ENCODE data around the gene TMEM163.
A peak's percentile ranks its signal among the peaks of the same experiment; 100 is the strongest.

Gene TMEM163

DNA sequence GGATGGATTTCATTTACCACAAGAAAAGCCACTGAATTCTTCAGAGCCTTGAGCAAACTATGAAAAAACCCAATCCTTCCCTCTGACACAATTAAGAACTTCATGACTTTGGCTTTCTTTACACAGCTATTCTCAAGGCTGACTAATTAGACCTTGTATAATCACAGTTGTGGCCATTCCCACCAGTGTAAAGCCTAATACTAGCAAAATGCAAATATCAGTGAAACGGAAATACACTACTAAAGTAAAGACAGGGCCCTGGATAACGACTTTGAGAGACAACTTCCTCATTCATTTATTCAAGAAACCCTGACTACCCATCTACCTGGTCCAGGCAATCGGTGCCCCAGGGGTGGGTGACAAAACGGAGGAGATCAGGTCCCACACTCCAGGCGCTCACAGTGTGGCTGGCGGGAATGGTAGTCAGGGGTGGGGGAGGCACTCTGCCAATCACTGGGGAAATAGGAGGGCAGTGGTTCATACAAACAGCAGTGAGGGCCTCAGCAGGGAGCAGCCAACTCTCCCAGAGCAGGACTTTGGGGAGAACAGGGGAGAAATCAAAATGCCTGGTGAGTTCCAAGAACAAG is 28.1 kb downstream of the TMEM163 start:
- no peak for DNase-seq

- DNase-seq: no peak
Observed at GRCh38 chr2:134689315-134689714, 29.5 kb downstream of the TMEM163 start.

- DNase-seq: no peak
Observed at GRCh38 chr2:134685967-134686366, 32.8 kb downstream of the TMEM163 start.

DNA sequence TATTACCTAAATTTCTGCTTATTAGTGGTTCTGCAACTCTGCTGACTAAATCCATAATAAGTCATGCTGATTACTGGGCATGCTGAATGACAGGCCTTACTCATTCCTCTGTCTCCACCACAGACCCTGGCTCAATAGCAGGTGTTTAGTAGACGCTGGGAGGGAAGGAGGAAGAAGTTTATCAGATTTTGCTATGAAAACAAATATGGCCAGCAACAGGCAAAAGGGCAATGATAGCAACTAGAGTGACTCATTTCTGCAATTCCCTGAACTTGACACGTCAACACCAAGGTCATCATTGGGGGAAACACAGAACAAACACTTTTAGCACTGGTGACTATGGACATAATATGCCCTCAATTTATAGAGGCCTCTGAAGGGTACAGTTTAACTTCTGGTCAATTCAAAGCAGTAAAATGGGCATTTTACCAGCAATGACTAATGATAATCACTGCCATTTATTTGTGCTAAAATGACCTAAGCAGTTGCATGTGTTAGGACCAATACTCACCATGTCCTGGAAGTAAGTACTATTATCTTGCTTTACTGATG is 35.2 kb downstream of the TMEM163 start:
- no peak for DNase-seq

DNA sequence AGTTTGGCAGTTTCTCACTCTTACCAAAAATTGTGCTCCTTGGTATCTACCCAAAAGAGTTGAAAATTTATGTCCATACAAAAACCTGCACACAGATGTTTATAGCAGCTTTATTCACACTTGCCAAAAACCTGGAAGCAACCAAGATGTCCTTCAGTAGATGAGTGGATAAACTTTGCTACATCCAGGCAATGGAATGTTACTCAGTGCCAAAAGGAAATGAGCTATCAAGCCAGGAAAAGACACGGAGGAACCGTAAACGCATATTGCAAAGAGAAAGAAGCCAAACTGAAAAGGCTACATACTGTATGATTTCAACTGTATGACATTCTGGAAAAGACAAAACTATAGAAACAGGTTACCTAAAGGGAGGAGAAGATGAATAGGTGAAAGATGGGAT is 36.1 kb downstream of the TMEM163 start:
- DNase-seq: no peak

GRCh38 chr2:134681201-134681600 is 37.6 kb downstream of the TMEM163 start:
- DNase-seq: no peak

GRCh38 chr2:134679745-134680144 is 39.1 kb downstream of the TMEM163 start:
- DNase-seq: peak in 1 of 2 experiments; percentile 27

- DNase-seq: no peak
Observed at GRCh38 chr2:134679294-134679693, 39.5 kb downstream of the TMEM163 start.

- DNase-seq: no peak
Observed at GRCh38 chr2:134677856-134678756, 40.7 kb downstream of the TMEM163 start.

DNA sequence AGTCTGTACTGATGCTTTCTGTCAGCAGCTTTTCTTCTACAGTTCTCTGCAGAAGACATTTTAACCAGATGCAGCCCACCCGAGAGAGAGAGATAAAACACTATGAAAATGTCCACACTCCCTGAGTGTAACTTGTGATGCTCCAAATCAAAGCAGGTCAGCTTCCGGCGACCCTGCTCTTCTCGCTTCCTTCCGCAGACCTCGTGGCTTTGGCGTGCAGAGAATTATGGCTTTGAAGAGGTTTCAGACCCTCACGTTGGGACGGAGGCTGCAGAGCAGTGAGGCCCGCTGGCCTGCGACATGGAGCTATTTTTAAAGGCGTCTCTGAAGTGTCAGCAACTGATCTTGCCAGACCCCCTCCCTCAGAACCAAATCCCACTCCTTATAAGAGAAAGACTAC is 41.8 kb downstream of the TMEM163 start:
- DNase-seq: no peak

DNA sequence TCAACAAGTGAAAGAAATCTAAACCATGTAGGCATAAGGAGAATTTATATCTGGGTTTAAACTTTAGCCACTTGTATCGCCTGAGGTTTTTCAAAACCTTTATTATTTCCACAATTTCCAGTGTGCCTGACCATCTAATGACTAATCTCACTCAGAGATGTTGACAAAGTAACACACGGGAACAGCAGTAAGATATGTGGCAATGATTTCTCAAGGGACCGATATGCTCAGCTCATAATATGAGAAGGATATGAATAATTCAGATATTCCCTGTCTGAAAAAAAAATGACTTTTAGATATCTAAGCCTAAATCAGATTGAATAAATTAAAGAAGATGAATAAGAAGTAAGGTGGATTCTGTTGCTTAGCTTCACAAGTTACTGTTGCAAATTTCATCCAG is 43.5 kb downstream of the TMEM163 start:
- DNase-seq: no peak

GRCh38 chr2:134674687-134675086 is 44.1 kb downstream of the TMEM163 start:
- DNase-seq: no peak

GRCh38 chr2:134671513-134671912 is 47.3 kb downstream of the TMEM163 start:
- DNase-seq: no peak

DNA sequence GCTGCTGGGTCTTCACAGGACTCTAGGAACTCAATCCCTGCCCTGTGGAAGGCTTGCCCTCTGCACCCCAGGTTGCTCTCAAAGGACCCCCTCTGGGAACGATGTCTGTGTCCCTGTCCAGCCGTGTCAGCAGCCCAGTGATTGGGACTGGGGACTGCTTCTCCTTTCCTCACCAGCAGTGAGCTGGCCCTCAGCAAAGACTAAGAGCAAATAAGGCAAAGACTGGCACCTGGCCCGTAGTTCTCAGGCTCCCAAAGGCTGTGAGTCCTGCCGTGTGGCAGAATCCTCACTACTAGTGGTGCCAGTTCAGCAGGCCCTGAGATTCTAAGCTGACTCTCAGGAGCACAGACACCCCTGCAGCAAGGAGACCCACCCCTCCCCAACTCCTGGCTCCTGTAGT is 47.8 kb downstream of the TMEM163 start:
- no peak for DNase-seq

DNA sequence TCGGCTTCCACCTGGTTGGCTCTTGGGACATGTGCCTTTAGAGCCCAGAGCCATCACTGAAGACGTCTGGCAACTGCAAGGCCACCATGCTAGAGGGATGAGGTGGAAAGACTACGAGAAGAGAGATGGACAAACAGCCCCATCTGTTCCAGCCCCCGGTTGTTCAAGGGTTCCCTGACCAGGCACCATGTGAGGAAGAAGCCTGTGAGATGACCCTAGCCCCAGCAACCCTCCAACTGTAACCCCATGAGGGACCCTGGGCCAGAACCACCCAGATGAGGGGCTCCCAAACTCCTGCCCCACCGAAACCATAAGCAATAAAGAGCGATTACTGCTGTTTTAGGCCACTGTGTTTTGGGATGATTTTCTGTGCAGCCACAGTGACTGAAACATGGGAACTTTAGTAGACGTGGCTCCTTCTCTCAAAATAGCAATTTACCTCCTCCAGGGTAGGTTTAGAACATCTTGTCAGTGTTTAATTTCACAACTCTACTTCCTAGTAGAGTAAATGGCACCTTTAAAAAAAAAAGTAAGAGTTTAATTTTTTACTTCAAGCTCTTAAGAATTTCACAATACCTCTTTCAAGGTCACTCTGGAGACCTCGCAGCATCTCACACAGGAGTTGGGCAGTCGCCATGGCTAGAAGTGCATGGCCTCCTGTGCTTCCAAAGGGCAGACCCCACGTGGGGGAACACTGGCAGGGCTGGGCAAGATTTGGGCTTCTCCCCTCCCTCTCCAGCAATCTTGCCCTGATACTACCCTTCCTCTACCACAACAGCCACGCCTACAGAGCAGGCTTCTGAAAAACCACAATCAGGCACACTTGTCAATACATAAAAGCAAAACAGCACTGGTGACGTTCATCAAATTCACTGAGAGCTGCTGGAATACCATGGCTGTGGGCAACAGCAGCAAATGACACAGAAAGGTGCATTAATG is 48.8 kb downstream of the TMEM163 start:
- peak in 1 of 2 experiments; percentile 46 for DNase-seq

DNA sequence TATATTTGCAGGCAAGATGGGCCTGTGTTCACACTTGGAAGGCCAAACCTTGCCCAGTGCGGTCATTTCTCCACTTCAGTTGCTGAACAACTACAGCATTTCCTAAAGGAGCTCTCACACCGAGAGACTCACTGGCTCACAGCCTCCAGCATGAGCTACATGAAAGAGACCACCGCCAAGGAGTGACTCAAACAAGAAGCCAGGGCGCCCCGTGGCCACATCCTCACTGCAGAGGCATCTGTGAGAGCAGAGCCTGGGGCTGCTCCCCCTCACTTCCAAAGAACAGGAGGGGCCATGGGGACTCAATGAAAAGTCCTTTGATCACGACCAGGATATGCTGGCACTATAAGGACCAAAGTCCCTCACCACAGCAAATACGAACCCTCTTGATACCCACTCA is 50.0 kb downstream of the TMEM163 start:
- peak; percentile 73 to 82 for DNase-seq

GRCh38 chr2:134667541-134667940 is 51.3 kb downstream of the TMEM163 start:
- no peak for DNase-seq

DNA sequence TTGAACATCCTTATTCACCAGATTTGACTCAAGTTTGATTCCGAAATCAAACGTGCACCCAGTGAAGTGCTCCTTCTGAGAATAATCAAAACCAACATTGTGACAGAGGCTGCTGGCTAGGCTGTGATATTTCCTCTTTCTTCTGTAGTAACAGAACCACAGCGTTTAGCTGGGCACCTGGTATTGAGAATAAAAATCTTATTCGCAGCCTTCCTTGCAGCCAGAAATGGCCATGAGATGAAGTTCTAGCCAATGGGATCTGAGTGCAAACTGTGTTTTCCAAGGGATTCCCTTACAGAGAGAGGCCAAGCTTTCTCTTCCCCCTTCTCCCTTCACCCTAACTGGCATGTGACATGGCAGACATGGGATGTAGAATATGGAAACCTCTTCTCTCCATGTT is 51.7 kb downstream of the TMEM163 start:
- DNase-seq: no peak

- DNase-seq: no peak
Observed at GRCh38 chr2:134665727-134666506, 52.9 kb downstream of the TMEM163 start.

- no peak for DNase-seq
Observed at GRCh38 chr2:134663451-134664450, 55.0 kb downstream of the TMEM163 start.

DNA sequence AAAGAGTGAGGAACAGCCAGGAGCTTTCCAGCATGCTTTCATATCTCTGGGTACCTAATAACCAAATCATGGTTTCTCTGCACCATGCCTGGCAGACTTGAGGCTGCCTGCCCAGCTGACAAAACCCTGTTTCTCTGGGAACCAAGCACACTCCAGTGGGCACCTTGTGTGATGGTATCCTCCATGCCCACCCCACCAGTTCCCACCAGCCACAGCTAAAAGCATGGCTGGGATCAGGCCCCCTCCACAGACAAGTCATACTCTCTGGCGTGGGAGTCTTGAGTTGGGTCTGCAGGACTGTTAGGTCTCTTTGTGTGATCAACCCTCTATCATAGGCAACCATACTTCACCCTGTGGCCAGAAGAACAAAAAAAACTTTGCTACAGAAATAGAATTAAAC is 56.0 kb downstream of the TMEM163 start:
- DNase-seq: no peak
